Measurements from ENCODE around the gene TLDC2. TPM values are rescaled to one million over a fixed set of nuclear protein-coding genes. Genes with fewer than 3 reads are reported as not detected.

TLDC2 gene
- total and polyA plus RNA-seq, 11 donors, result 0.15 TPM; not detected in 10

- intact Hi-C loops (cut with DNase I), result loop anchor here in 5 of 10 donors (10.0 kb wide), 5 partner anchors 70 to 320 kb away; partner anchors contain the start of genes DSN1 (in 1 of the 5), MYL9 (in 1 of the 5) and RAB5IF (in 1 of the 5)
- Histone ChIP-seq H3K27me3 (no peaks in the 10 kb centered on the region), H3K27ac (peak overlapping the region in 2 of 12 donors; percentile 88), H3K9me3 (no peaks in the 10 kb centered on the region), H3K4me1 (peaks cover 9 to 41% (median 22%) of the 10 kb centered on the region in 12 donors), H3K4me3 (no peak overlapping the region), H3K36me3 (no peaks in the 10 kb centered on the region)
- 83 to 90% (median 86%) methylated on average over 9 of the region's 9 CpGs for WGBS, 4 donors
- DNase-seq, result peak in 1 of 5 donors; percentile 18
- no peak for ATAC-seq
- TF ChIP-seq CTCF (IDR thresholded peaks at IDR 0.05), result no peak
- TF ChIP-seq POLR2A (IDR thresholded peaks at IDR 0.05), result no peak
Measured at GRCh38 chr20:36865076-36865860, 10.7 kb upstream of the TLDC2 start.

- H3K27me3 ChIP-seq, result no peaks in the 10 kb centered on the region
- no peak overlapping the region for H3K4me3 ChIP-seq
- no peak for TF ChIP-seq CTCF (IDR thresholded peaks at IDR 0.05)
- no peak for TF ChIP-seq POLR2A (IDR thresholded peaks at IDR 0.05)
- no peaks in the 10 kb centered on the region for H3K36me3 ChIP-seq
- peak overlapping the region in 1 of 12 donors; percentile 5 for H3K27ac ChIP-seq
- peaks cover 9 to 36% (median 17%) of the 10 kb centered on the region in 12 donors for H3K4me1 ChIP-seq
- peak in 1 of 5 donors; percentile 28 for DNase-seq
- intact Hi-C loops (cut with DNase I), result loop anchor here in 5 of 10 donors (10.0 kb wide), 5 partner anchors 71 to 321 kb away; partner anchors contain the start of genes DSN1 (in 1 of the 5), MYL9 (in 1 of the 5) and RAB5IF (in 1 of the 5)
- ATAC-seq, result no peak
- H3K9me3 ChIP-seq, result no peaks in the 10 kb centered on the region
Measured at GRCh38 chr20:36865861-36866149, 10.1 kb upstream of the TLDC2 start.

GRCh38 chr20:36866164-36866563 lies 9.8 kb upstream of the TLDC2 start:
- Histone ChIP-seq H3K36me3 (no peaks in the 10 kb centered on the region), H3K4me1 (peaks cover 6 to 32% (median 14%) of the 10 kb centered on the region in 12 donors), H3K9me3 (no peaks in the 10 kb centered on the region), H3K27me3 (no peaks in the 10 kb centered on the region), H3K27ac (peak overlapping the region in 1 of 12 donors; percentile 9), H3K4me3 (no peak overlapping the region)
- intact Hi-C loops (cut with DNase I), result loop anchor here in 5 of 10 donors (10.0 kb wide), 5 partner anchors 71 to 321 kb away; partner anchors contain the start of genes DSN1 (in 1 of the 5), MYL9 (in 1 of the 5) and RAB5IF (in 1 of the 5)
- ATAC-seq, result no peak
- TF ChIP-seq CTCF (IDR thresholded peaks at IDR 0.05) (no peak), POLR2A (IDR thresholded peaks at IDR 0.05) (no peak)
- 75 to 94% (median 77%) methylated on average over 7 of the region's 7 CpGs for WGBS, 4 donors
- peak in 1 of 5 donors; percentile 14 for DNase-seq
